Lower leg skin (tissue), 4 donors: ENCODE data around the gene CALHM3. TPM values are rescaled to one million over a fixed set of nuclear protein-coding genes. Genes with fewer than 3 reads are reported as not detected.
"Not testable (repeated sequence)": the region's sequence is repeated elsewhere in the genome, so short reads cannot be mapped to it uniquely, and the experiment has no call there.

Experiments used
- DNase-seq, 2 donors: peaks; one replicate each; pipeline ENCODE4 v3.0.0-alpha.2; 2019; ENCODE audit warnings: low spot score in 2 of 2
- H3K4me3 ChIP-seq: fragments of 200-600 bp; sonication (generic); 2 replicates; pipeline ENCODE4 v1.5.1; 2017; ENCODE audit warnings: mild to moderate bottlenecking, low read depth; ENCODE audit not compliant: poor library complexity, severe bottlenecking
- POLR2A ChIP-seq, 2 donors: fragments of 450-650 bp; IDR thresholded peaks; one replicate each; pipeline ENCODE4 v1.6.1; 2016 to 2017; ENCODE audit warnings: antibody characterized with exemption in 2 of 2, mild to moderate bottlenecking in 1 of 2, moderate library complexity in 1 of 2
- WGBS, 2 donors: methylation state at CpG; one replicate each; pipeline ENCODE4 v1.1.5; 2018; 5-methylcytosine and 5-hydroxymethylcytosine counted together
- intact Hi-C: fragments of 100-400 bp; cut with DNase I; formaldehyde crosslinking; loops from one replicate; pipeline ENCODE4 v1.15.0; 2023; ENCODE audit warnings: low total_unique reads
- total RNA-seq, 4 donors: library from RNA; depleted of rRNA; stranded (reverse); fragments of >200 nt; gene quantifications; one replicate each; pipeline ENCODE4 v1.1.0, GENCODE V29; 2016
- TF ChIP-seq, protein P1 (sequence below), 3 donors: fragments of 450-650 bp; IDR thresholded peaks; one replicate each; pipeline ENCODE4 v1.5.1; 2016; ENCODE audit warnings: antibody characterized with exemption in 3 of 3, mild to moderate bottlenecking in 3 of 3, moderate library complexity in 2 of 3

Gene CALHM3, protein sequence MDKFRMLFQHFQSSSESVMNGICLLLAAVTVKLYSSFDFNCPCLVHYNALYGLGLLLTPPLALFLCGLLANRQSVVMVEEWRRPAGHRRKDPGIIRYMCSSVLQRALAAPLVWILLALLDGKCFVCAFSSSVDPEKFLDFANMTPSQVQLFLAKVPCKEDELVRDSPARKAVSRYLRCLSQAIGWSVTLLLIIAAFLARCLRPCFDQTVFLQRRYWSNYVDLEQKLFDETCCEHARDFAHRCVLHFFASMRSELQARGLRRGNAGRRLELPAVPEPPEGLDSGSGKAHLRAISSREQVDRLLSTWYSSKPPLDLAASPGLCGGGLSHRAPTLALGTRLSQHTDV
- total RNA-seq, result not detected

DNA sequence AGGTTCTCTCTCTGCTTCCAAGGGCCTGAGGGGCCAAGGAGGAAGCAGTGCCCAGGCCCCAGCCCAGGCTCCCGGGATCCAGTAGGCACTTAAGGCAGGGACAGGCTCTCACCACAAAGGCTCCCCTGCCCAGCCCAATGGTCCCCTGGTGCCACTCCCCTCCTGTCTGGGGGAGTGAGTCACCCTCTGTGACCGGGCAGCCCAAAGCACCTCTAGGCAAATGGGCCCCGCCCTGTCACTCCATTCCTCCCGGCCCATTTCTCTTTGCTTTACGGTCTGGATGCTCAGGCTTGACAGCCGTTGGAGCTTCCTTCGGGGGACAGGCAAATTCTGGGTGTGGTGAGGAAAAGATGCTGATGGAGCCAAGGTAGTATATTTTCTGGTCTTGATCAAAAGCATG, at the start of gene CALHM3:
Gene CALHM3, minus strand, starts transcription at position 106 of the 400 bp plus-strand sequence. CDS start 208 bp downstream, outside the sequence.
- no peak for DNase-seq
- WGBS, 2 donors, result 26 to 40% methylated on average over 6 to 7 of the region's 7 CpGs
- intact Hi-C loops, result no loop called here

DNA sequence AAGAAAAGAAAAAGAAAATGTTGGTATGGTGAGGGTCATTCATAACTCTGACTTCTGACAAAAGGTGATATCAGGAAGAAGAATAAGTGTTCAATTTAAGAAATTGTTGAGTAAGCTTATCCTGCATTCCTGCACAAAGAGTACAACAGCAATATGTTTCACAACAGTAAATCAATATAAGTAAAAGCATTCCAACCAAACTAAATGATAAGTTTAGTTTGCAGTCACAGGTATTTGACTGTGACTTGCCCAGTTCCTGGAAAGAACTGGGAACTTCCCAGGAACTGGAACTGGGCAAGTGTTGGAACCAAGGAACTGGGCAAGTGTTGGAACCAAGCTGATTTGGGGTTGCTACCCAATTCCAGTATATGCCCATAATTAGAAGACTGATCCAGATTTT, 49.5 kb upstream of the CALHM3 start:
- no peak for DNase-seq
- intact Hi-C loops, result no loop called here
- no peak for TF ChIP-seq POLR2A (IDR thresholded peaks at IDR 0.05)
- TF ChIP-seq, protein P1, sequence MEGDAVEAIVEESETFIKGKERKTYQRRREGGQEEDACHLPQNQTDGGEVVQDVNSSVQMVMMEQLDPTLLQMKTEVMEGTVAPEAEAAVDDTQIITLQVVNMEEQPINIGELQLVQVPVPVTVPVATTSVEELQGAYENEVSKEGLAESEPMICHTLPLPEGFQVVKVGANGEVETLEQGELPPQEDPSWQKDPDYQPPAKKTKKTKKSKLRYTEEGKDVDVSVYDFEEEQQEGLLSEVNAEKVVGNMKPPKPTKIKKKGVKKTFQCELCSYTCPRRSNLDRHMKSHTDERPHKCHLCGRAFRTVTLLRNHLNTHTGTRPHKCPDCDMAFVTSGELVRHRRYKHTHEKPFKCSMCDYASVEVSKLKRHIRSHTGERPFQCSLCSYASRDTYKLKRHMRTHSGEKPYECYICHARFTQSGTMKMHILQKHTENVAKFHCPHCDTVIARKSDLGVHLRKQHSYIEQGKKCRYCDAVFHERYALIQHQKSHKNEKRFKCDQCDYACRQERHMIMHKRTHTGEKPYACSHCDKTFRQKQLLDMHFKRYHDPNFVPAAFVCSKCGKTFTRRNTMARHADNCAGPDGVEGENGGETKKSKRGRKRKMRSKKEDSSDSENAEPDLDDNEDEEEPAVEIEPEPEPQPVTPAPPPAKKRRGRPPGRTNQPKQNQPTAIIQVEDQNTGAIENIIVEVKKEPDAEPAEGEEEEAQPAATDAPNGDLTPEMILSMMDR (IDR thresholded peaks at IDR 0.05), result no peak

More for the DNA sequence above, at the start of gene CALHM3:
- no peak within 1 kb of the TSS for H3K4me3 ChIP-seq
- TF ChIP-seq, protein P1 (IDR thresholded peaks at IDR 0.05), result no peak
- TF ChIP-seq POLR2A (IDR thresholded peaks at IDR 0.05), result no peak

DNA sequence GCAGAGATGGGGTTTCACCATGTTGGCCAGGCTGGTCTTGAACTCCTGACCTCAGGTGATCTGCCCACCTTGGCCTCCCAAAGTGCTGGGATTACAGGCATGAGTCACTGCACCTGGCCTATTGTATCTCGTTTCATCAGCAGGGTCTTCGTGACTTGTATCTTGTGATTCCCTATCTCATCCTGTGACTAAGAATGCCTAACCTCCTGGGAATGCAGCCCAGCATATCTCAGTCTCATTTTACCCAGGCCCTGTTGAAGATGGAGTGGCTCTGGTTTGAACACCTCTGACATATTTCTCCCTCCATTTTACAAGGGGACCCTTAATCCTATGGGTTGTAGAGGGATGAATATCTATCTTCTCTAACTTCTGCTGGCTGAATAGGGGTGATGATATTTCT, 48.4 kb upstream of the CALHM3 start:
- intact Hi-C loops, H3K4me3 ChIP-seq: not testable (repeated sequence)
- DNase-seq, result peak in 1 of 2 donors; percentile 46
- 38 to 69% methylated on average over 2 of the region's 2 CpGs for WGBS, 2 donors

More for the DNA sequence above, 49.5 kb upstream of the CALHM3 start:
- H3K4me3 ChIP-seq, result no peak overlapping the region

GRCh38 chr10:103525901-103526300, 46.9 kb upstream of the CALHM3 start:
- intact Hi-C loops, result no loop called here

DNA sequence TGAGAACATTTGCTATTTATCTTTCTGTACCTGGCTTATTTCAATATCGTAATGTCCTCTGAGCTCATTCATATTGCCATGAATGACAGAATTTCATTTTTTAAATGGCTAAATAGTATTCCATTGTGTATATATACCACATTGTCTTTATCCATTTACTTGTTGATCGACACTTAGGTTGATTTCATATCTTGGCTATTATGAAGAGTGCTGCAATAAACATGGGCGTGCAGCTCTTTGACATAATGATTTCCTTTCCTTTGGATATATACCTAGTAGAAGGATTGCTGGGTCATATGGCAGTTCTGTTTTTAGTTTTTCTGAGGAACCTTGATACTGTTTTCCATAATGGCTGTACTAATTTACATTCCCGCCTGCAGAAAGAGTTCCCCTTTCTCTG, 44.6 kb upstream of the CALHM3 start:
- intact Hi-C loops, result no loop called here
- DNase-seq, result no peak
- TF ChIP-seq, protein P1 (IDR thresholded peaks at IDR 0.05), result no peak
- no peak for TF ChIP-seq POLR2A (IDR thresholded peaks at IDR 0.05)
- no peak overlapping the region for H3K4me3 ChIP-seq
- WGBS, 2 donors, result 85% methylated on average over 4 of the region's 4 CpGs

More at GRCh38 chr10:103525901-103526300, 46.9 kb upstream of the CALHM3 start:
- no peak overlapping the region for H3K4me3 ChIP-seq
- DNase-seq, result no peak
- TF ChIP-seq POLR2A (IDR thresholded peaks at IDR 0.05), result no peak
- TF ChIP-seq, protein P1 (IDR thresholded peaks at IDR 0.05), result no peak

- 81 to 85% methylated on average over 7 of the region's 7 CpGs for WGBS, 2 donors
- intact Hi-C loops, DNase-seq, H3K4me3 ChIP-seq: not testable (repeated sequence)
Measured at GRCh38 chr10:103522006-103522405, 43.0 kb upstream of the CALHM3 start.

DNA sequence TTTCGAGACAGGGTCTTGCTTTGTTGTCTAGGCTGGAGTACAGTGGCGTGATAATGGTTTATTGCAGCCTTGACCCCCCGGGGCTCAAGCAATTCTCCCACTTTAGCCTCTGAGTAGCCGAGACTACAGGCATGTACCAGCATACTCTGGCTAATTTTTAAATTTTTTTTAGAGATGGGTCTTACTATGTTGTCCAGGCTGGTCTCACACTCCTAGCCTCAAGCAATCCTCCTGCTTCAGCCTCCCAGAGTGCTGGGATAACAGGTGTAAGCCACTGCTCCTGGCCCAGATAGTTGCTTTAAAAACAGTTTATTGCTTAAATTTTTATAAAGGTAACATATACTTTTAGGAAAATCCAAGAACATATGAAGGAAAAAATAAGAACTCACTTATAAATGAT, 40.8 kb upstream of the CALHM3 start:
- H3K4me3 ChIP-seq, result no peak overlapping the region
- peak in 1 of 2 donors; percentile 9 for DNase-seq
- 81 to 85% methylated on average over 4 of the region's 4 CpGs for WGBS, 2 donors
- intact Hi-C loops, result no loop called here
- TF ChIP-seq, protein P1 (IDR thresholded peaks at IDR 0.05), result no peak
- no peak for TF ChIP-seq POLR2A (IDR thresholded peaks at IDR 0.05)
